Activated naive CD8-positive, alpha-beta T cell treated with anti-CD3 and anti-CD28 coated beads for 36 hours (primary cell): Measurements from ENCODE around the gene UMAD1. TPM values are rescaled to one million over a fixed set of nuclear protein-coding genes. Genes with fewer than 3 reads are reported as not detected.

ENCODE experiments used
- DNase-seq: peaks from one replicate; pipeline ENCODE4 v3.0.0; 2021
- H3K27ac Mint-ChIP-seq: one replicate; pipeline ENCODE4 v1.8.0; 2022; ENCODE audit warnings: mild to moderate bottlenecking, moderate library complexity, mixed read lengths
- H3K27me3 Mint-ChIP-seq: one replicate; pipeline ENCODE4 v1.8.0; 2022; ENCODE audit warnings: mild to moderate bottlenecking, mixed read lengths
- H3K36me3 Mint-ChIP-seq: one replicate; pipeline ENCODE4 v1.8.0; 2021; ENCODE audit warnings: mild to moderate bottlenecking, mixed read lengths
- H3K4me1 Mint-ChIP-seq: one replicate; pipeline ENCODE4 v1.8.0; 2021; ENCODE audit warnings: mixed read lengths
- H3K4me3 Mint-ChIP-seq: one replicate; pipeline ENCODE4 v1.8.0; 2022; ENCODE audit warnings: mild to moderate bottlenecking, moderate library complexity, mixed read lengths
- H3K9me3 Mint-ChIP-seq: one replicate; pipeline ENCODE4 v1.8.0; 2022; ENCODE audit warnings: mixed read lengths
- total RNA-seq, 2 experiments: library from RNA; stranded (reverse); gene quantifications; one replicate each; pipeline ENCODE4 v1.2.3, GENCODE V29; 2021

Gene UMAD1
- total RNA-seq, 2 experiments from 2014 or later = 13.2 to 13.7 TPM

- Mint-ChIP-seq H3K4me1 (peaks cover 25% of the 10 kb centered on the region), H3K27ac (no peak overlapping the region), H3K36me3 (peaks cover 27% of the 10 kb centered on the region), H3K4me3 (no peak overlapping the region), H3K27me3 (no peaks in the 10 kb centered on the region), H3K9me3 (peaks cover 6% of the 10 kb centered on the region)
- DNase-seq = no peak
Observed at GRCh38 chr7:7695111-7695817, 54.7 kb downstream of the UMAD1 start.

DNA sequence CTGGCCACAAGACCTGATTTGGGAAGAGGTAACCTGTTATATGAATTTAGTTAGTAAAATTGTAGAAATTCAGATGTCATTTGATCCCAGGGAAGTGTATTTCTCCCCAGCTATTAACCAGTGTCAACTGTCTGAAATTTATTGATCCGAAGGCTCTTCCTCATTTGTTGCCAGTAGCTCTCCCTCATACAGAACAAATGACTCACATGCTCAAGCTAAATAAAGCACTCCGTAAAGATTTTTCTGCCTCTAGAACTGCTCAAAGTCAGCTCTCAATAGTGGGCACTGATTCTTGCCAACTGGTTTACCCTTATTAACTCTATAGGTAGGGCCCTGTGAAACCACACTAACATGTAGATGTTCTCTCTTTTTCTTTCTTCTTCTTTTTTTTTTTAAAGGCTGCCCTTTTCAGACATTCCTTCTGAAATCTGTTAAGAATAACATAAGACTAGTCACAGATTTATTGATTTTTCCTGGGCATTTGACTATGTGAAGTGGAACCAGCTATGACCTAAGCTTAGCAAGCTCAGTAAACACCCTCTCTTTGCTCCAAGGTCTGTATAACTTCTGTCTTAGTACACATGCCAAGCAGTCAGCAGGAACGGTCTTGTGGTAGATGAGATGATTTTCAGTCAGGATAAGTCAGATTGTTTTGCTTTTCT lies 56.0 kb downstream of the UMAD1 start:
- no peaks in the 10 kb centered on the region for H3K27me3 Mint-ChIP-seq

GRCh38 chr7:7698930-7699329 lies 58.4 kb downstream of the UMAD1 start:
- Mint-ChIP-seq H3K4me3 (no peak overlapping the region), H3K4me1 (peaks cover 29% of the 10 kb centered on the region), H3K36me3 (peaks cover 25% of the 10 kb centered on the region), H3K9me3 (peaks cover 6% of the 10 kb centered on the region), H3K27me3 (no peaks in the 10 kb centered on the region), H3K27ac (no peak overlapping the region)
- DNase-seq = no peak

More for the DNA sequence above, 56.0 kb downstream of the UMAD1 start:
- peaks cover 26% of the 10 kb centered on the region for H3K4me1 Mint-ChIP-seq
- peaks cover 6% of the 10 kb centered on the region for H3K9me3 Mint-ChIP-seq
- peaks cover 27% of the 10 kb centered on the region for H3K36me3 Mint-ChIP-seq
- no peak for DNase-seq
- H3K4me3 Mint-ChIP-seq = no peak overlapping the region
- no peak overlapping the region for H3K27ac Mint-ChIP-seq

GRCh38 chr7:7699380-7699779 lies 58.8 kb downstream of the UMAD1 start:
- no peak for DNase-seq
- Mint-ChIP-seq H3K4me1 (peaks cover 29% of the 10 kb centered on the region), H3K4me3 (no peak overlapping the region), H3K36me3 (peaks cover 22% of the 10 kb centered on the region), H3K27me3 (no peaks in the 10 kb centered on the region), H3K9me3 (peaks cover 5% of the 10 kb centered on the region), H3K27ac (no peak overlapping the region)

- H3K27ac Mint-ChIP-seq = no peak overlapping the region
Observed at GRCh38 chr7:7699970-7700369, 59.4 kb downstream of the UMAD1 start.

DNA sequence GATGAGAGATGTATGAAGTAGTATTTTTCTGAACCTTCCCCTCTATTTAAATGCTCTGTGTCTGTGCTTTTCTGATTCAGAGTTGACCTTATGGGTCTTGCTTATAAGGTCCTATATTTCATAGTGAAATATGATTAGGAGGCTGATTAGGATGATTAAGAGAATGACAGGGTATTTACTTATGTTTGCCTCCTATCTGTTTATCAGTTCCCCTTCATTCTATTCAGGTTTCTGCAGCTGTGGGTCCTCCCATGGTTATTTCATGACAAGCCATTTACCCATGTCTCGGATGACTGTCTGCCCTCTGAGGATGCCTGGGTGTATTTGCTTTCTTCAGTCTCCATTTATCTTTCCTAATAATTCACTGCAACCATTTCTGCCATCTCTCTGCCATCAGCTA lies 61.0 kb downstream of the UMAD1 start:
- no peak overlapping the region for H3K4me3 Mint-ChIP-seq
- H3K27ac Mint-ChIP-seq = no peak overlapping the region
- DNase-seq = no peak
- H3K27me3 Mint-ChIP-seq = no peaks in the 10 kb centered on the region
- no peaks in the 10 kb centered on the region for H3K9me3 Mint-ChIP-seq
- H3K4me1 Mint-ChIP-seq = peaks cover 32% of the 10 kb centered on the region
- H3K36me3 Mint-ChIP-seq = peaks cover 12% of the 10 kb centered on the region

More at GRCh38 chr7:7699970-7700369, 59.4 kb downstream of the UMAD1 start:
- Mint-ChIP-seq H3K36me3 (peaks cover 17% of the 10 kb centered on the region), H3K4me1 (peaks cover 29% of the 10 kb centered on the region), H3K9me3 (no peaks in the 10 kb centered on the region), H3K27me3 (no peaks in the 10 kb centered on the region), H3K4me3 (no peak overlapping the region)
- no peak for DNase-seq

DNA sequence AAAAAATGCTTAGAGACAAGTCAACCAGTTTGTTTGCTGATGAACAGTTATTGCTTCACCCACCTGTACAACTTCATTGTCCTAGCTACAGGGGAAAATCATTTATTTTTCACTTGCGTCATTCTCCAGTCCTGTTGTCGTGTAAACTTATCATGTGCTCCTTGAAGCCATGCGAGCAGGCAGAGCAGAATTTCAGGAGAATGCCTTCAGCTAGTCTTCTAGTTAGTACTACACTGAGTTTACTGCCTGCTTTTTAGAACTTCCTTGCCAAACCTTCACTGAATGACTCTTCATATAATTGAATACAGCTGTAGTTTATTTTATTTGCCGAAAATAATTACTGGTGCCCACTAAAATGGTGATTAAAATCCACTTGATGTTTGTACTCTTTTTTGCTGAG lies 62.3 kb downstream of the UMAD1 start:
- no peaks in the 10 kb centered on the region for H3K27me3 Mint-ChIP-seq
- no peak for DNase-seq
- H3K4me1 Mint-ChIP-seq = peaks cover 24% of the 10 kb centered on the region
- no peaks in the 10 kb centered on the region for H3K9me3 Mint-ChIP-seq
- peaks cover 10% of the 10 kb centered on the region for H3K36me3 Mint-ChIP-seq
- no peak overlapping the region for H3K4me3 Mint-ChIP-seq
- H3K27ac Mint-ChIP-seq = no peak overlapping the region

- Mint-ChIP-seq H3K4me1 (peaks cover 21% of the 10 kb centered on the region), H3K9me3 (no peaks in the 10 kb centered on the region), H3K4me3 (no peak overlapping the region), H3K27ac (no peak overlapping the region), H3K36me3 (peaks cover 10% of the 10 kb centered on the region), H3K27me3 (no peaks in the 10 kb centered on the region)
- DNase-seq = no peak
Observed at GRCh38 chr7:7703427-7703826, 62.9 kb downstream of the UMAD1 start.

- Mint-ChIP-seq H3K4me1 (peaks cover 17% of the 10 kb centered on the region), H3K36me3 (peaks cover 9% of the 10 kb centered on the region), H3K27ac (no peak overlapping the region), H3K4me3 (no peak overlapping the region), H3K9me3 (no peaks in the 10 kb centered on the region), H3K27me3 (no peaks in the 10 kb centered on the region)
- no peak for DNase-seq
Observed at GRCh38 chr7:7704867-7705266, 64.3 kb downstream of the UMAD1 start.

GRCh38 chr7:7705318-7705717 lies 64.8 kb downstream of the UMAD1 start:
- Mint-ChIP-seq H3K9me3 (no peaks in the 10 kb centered on the region), H3K4me3 (no peak overlapping the region), H3K27me3 (no peaks in the 10 kb centered on the region), H3K27ac (no peak overlapping the region), H3K36me3 (peaks cover 10% of the 10 kb centered on the region), H3K4me1 (peaks cover 18% of the 10 kb centered on the region)
- DNase-seq = no peak

- Mint-ChIP-seq H3K9me3 (no peaks in the 10 kb centered on the region), H3K36me3 (peaks cover 11% of the 10 kb centered on the region), H3K4me1 (peaks cover 15% of the 10 kb centered on the region), H3K4me3 (no peak overlapping the region), H3K27ac (no peak overlapping the region), H3K27me3 (no peaks in the 10 kb centered on the region)
- DNase-seq = no peak
Observed at GRCh38 chr7:7706101-7706511, 65.6 kb downstream of the UMAD1 start.

GRCh38 chr7:7706556-7707172 lies 66.1 kb downstream of the UMAD1 start:
- Mint-ChIP-seq H3K9me3 (no peaks in the 10 kb centered on the region), H3K27ac (no peak overlapping the region), H3K4me3 (no peak overlapping the region), H3K4me1 (peaks cover 16% of the 10 kb centered on the region), H3K27me3 (no peaks in the 10 kb centered on the region), H3K36me3 (peaks cover 11% of the 10 kb centered on the region)
- DNase-seq = no peak

GRCh38 chr7:7707246-7707645 lies 66.7 kb downstream of the UMAD1 start:
- no peaks in the 10 kb centered on the region for H3K27me3 Mint-ChIP-seq
- DNase-seq = no peak
- H3K27ac Mint-ChIP-seq = no peak overlapping the region
- peaks cover 17% of the 10 kb centered on the region for H3K4me1 Mint-ChIP-seq
- H3K4me3 Mint-ChIP-seq = no peak overlapping the region
- H3K36me3 Mint-ChIP-seq = peaks cover 11% of the 10 kb centered on the region
- no peaks in the 10 kb centered on the region for H3K9me3 Mint-ChIP-seq

DNA sequence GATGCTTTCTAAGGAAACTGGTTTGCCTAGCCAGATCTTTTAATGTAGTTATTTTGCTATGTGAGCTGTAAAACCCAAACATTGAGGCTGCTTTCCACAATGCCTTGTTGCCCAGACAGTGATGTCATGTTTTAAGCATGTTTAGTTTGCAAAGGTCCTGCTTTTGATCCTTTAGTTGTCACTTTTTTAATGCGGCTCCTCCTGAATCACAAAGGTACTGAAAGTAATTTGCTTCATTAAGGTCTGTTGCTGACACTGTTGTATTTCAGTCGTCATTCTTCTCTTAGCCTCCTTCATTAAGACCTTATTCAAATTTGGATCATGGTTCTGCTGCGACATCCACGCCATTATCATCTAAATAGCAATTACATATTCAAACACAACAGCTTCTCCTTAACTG lies 67.3 kb downstream of the UMAD1 start:
- Mint-ChIP-seq H3K4me1 (peaks cover 17% of the 10 kb centered on the region), H3K27me3 (no peaks in the 10 kb centered on the region), H3K36me3 (peaks cover 11% of the 10 kb centered on the region), H3K9me3 (no peaks in the 10 kb centered on the region), H3K4me3 (no peak overlapping the region), H3K27ac (no peak overlapping the region)
- no peak for DNase-seq

- Mint-ChIP-seq H3K27me3 (no peaks in the 10 kb centered on the region), H3K36me3 (peaks cover 9% of the 10 kb centered on the region), H3K4me3 (no peak overlapping the region), H3K27ac (no peak overlapping the region), H3K4me1 (peaks cover 19% of the 10 kb centered on the region), H3K9me3 (no peaks in the 10 kb centered on the region)
- no peak for DNase-seq
Observed at GRCh38 chr7:7709291-7709690, 68.7 kb downstream of the UMAD1 start.
